Right atrium auricular region (tissue), 2 donors: Measurements from ENCODE around the gene KRTAP4-4. TPM values are rescaled to one million over a fixed set of nuclear protein-coding genes. Genes with fewer than 3 reads are reported as not detected.
"Not testable (repeated sequence)": the region's sequence is repeated elsewhere in the genome, so short reads cannot be mapped to it uniquely, and the experiment has no call there.

Experiments
- DNase-seq: peaks from one replicate; pipeline ENCODE4 v3.0.0-alpha.2; 2019; ENCODE audit warnings: low spot score
- H3K27ac ChIP-seq, 2 donors: fragments of 200-600 bp; sonication (generic); 1 replicate in 1 of 2; 2 replicates in 1 of 2; pipeline ENCODE4 v1.5.1; 2016 to 2019
- H3K27me3 ChIP-seq, 2 donors: fragments of 200-600 bp; sonication (generic); one replicate each; pipeline versions ENCODE4 v1.5.1 to v1.6.0; 2017 to 2019
- H3K36me3 ChIP-seq: fragments of 200-600 bp; sonication (generic); one replicate; pipeline ENCODE4 v1.5.1; 2016
- H3K4me1 ChIP-seq, 2 donors: fragments of 200-600 bp; sonication (generic); one replicate each; pipeline versions ENCODE4 v1.5.1 to v1.6.0; 2017 to 2019
- H3K4me3 ChIP-seq, 2 donors: fragments of 200-600 bp; sonication (generic); 1 replicate in 1 of 2; 2 replicates in 1 of 2; pipeline ENCODE4 v1.5.1; 2017 to 2019; ENCODE audit warnings: mild to moderate bottlenecking in 1 of 2, moderate library complexity in 1 of 2
- H3K9me3 ChIP-seq, 2 donors: fragments of 200-600 bp; sonication (generic); one replicate each; pipeline ENCODE4 v1.5.1; 2019
- CTCF ChIP-seq, 2 donors: fragments of 200-600 bp; sonication (generic); IDR thresholded peaks; one replicate each; pipeline ENCODE4 v1.5.1; 2019; ENCODE audit warnings: antibody characterized with exemption in 2 of 2
- total RNA-seq, 2 donors: library from RNA; depleted of rRNA; stranded (reverse); fragments of >200 nt; gene quantifications; one replicate each; pipeline ENCODE4 v1.1.0, GENCODE V29; 2016

The KRTAP4-4 gene
- total RNA-seq, 2 donors from 2014 or later = not detected

GRCh38 chr17:41176744-41177387, 16.3 kb upstream of the KRTAP4-4 start:
- Histone ChIP-seq H3K4me3 (no peak overlapping the region), H3K36me3 (no peaks in the 10 kb centered on the region), H3K4me1 (no peaks in the 10 kb centered on the region), H3K27me3 (no peaks in the 10 kb centered on the region), H3K27ac (no peak overlapping the region), H3K9me3 (no peaks in the 10 kb centered on the region)
- no peak for TF ChIP-seq CTCF (IDR thresholded peaks at IDR 0.05)
- DNase-seq = no peak

- no peaks in the 10 kb centered on the region for H3K27me3 ChIP-seq
- no peak overlapping the region for H3K4me3 ChIP-seq
- H3K36me3 ChIP-seq = no peaks in the 10 kb centered on the region
- no peak for TF ChIP-seq CTCF (IDR thresholded peaks at IDR 0.05)
- no peaks in the 10 kb centered on the region for H3K4me1 ChIP-seq
- no peaks in the 10 kb centered on the region for H3K9me3 ChIP-seq
- no peak for DNase-seq
- H3K27ac ChIP-seq = no peak overlapping the region
Observed at GRCh38 chr17:41171886-41172285, 11.3 kb upstream of the KRTAP4-4 start.

- TF ChIP-seq CTCF (IDR thresholded peaks at IDR 0.05) = no peak
Observed at GRCh38 chr17:41168121-41168520, 7.6 kb upstream of the KRTAP4-4 start, which contains the start of gene KRTAP4-3. Gene KRTAP4-3 (minus strand): TSS chr17:41168221. CDS start chr17:41168172, 49 bp downstream.

GRCh38 chr17:41167561-41167960, 7.0 kb upstream of the KRTAP4-4 start:
- DNase-seq = no peak
- Histone ChIP-seq H3K9me3 (no peaks in the 10 kb centered on the region), H3K27me3 (no peaks in the 10 kb centered on the region), H3K4me3 (no peak overlapping the region), H3K4me1 (no peaks in the 10 kb centered on the region), H3K36me3 (no peaks in the 10 kb centered on the region), H3K27ac (no peak overlapping the region)
- no peak for TF ChIP-seq CTCF (IDR thresholded peaks at IDR 0.05)

More at GRCh38 chr17:41168121-41168520, 7.6 kb upstream of the KRTAP4-4 start, which contains the start of gene KRTAP4-3:
- Histone ChIP-seq H3K36me3 (no peaks in the 10 kb centered on the region), H3K9me3 (no peaks in the 10 kb centered on the region), H3K27me3 (no peaks in the 10 kb centered on the region), H3K27ac (no peak within 1 kb of the TSS), H3K4me1 (no peaks in the 10 kb centered on the region), H3K4me3 (no peak within 1 kb of the TSS)
- DNase-seq = no peak

GRCh38 chr17:41163828-41164227, 3.3 kb upstream of the KRTAP4-4 start:
- Histone ChIP-seq H3K4me1 (no peaks in the 10 kb centered on the region), H3K9me3 (no peaks in the 10 kb centered on the region), H3K36me3 (no peaks in the 10 kb centered on the region), H3K27ac (no peak overlapping the region), H3K27me3 (no peaks in the 10 kb centered on the region), H3K4me3 (no peak overlapping the region)
- no peak for TF ChIP-seq CTCF (IDR thresholded peaks at IDR 0.05)
- DNase-seq = no peak

GRCh38 chr17:41160190-41160589, 358 bp downstream of the KRTAP4-4 start:
- H3K4me3 ChIP-seq, H3K36me3 ChIP-seq, H3K9me3 ChIP-seq, H3K27me3 ChIP-seq, H3K27ac ChIP-seq, DNase-seq, H3K4me1 ChIP-seq: not testable (repeated sequence)
